Stimulated activated CD4-positive, alpha-beta T cell treated with anti-CD3 and anti-CD28 coated beads, Interleukin-4, amount 100 ng/mL, for 24 hours (primary cell): Measurements from ENCODE around the gene RPL18A.

Experiments
- DNase-seq: peaks from one replicate; pipeline ENCODE4 v3.0.0-alpha.2; 2020

RPL18A gene

GRCh38 chr19:17910791-17911360 lies 51.2 kb downstream of the RPL18A start:
- DNase-seq: no peak
